Measurements from ENCODE around the gene NEU2.
"Not testable (repeated sequence)": the region's sequence is repeated elsewhere in the genome, so short reads cannot be mapped to it uniquely, and the experiment has no call there.

NEU2 gene

DNA sequence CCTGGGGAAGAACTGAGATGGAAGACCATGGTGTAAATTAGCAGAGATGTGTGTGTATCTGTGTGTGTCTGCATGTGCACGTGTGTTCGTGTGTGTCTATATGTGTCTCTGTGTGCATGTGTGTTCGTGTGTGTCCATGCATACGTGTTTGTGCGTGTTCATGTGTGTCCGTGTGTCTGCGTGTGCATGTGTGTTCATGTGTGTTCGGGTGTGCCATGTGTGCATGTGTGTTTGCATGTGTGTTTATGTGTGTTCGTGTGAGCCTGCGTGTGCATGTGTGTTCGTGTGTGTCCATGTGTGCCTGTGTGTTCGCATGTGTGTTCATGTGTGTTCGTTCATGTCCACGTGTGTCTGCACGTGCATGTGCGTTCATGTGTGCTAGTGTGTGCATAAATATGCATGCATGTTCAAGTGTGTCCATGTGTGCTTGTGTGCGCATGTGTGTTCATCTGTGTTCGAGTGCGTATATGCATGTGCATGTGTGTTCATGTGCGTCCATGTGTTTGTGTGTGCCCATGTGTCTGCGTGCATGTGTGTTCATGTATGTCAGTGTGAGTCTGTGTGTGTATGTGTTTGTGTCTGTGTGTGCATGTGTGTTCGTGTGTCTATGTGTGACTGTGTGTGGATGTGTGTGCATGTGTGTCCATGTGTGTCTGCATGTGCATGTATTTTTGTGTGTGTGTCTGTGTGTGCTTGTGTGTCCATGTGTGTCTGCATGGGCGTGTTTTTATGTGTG lies 3.1 kb downstream of the NEU2 start:
- no peak for DNase-seq (ENCODE audit: low read depth)

DNA sequence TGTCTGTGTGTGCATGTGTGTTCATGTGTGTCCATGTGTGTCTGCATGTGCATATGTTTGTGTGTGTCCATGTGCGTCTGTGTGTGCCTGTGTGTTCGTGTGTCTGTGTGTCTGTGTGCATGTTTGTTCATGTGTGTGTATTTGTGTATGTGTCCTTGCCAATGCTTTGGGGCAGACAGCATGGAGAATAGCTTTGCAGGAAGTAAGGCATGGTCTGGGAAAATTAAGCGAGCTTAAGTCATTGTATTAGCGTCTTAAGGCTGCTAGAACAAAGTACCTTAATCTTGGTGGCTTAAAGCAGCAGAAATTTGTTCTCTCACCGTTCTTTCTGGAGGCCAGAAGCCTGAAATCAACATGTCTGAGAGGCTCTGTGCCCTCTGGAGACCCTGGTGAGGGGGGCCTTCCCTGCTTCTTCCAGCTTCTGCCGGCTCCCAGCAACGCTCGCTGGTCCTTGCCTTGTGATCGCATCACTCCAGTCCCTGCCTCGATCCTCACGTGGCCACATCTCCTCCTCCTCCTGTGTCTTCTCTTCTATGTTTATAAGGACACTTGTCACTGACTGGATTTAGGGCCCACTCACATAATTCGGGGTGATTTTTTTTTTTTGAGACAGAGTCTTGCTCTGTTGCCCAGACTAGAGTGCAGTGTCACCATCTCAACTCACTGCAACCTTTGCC lies 3.8 kb downstream of the NEU2 start:
- no peak for DNase-seq (ENCODE audit: low read depth)

GRCh38 chr2:233037078-233037477 lies 4.6 kb downstream of the NEU2 start:
- DNase-seq (ENCODE audit: low read depth): no peak

DNA sequence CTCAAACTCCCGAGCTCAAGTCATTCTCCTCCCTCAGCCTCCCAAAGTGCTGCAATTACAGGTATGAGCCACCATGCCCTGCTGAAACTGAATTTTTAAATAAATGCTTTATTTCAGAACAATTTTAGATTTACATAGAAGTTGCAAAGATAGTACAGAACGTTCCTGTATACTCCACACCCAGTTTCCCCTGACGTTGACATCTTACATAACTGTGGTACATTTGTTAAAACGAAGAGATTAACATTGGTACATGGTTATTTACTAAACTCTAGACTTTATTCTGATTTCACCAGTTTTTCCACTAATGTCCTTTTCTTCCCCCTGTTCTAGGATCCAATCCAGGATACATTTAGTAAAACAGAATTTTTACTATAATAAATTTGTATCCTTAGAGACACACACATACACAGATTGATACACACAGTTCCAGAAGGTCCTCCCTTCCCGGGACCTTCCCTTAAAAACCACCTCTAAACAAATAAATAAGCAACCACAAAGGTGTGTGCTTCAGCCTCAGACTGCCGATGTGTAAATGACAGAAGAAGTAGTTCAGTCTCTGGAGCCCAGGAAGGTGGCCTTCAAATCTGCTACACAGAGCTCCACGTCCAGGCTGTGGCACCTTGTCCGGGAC lies 6.9 kb downstream of the NEU2 start:
- DNase-seq (ENCODE audit: low read depth): no peak

DNA sequence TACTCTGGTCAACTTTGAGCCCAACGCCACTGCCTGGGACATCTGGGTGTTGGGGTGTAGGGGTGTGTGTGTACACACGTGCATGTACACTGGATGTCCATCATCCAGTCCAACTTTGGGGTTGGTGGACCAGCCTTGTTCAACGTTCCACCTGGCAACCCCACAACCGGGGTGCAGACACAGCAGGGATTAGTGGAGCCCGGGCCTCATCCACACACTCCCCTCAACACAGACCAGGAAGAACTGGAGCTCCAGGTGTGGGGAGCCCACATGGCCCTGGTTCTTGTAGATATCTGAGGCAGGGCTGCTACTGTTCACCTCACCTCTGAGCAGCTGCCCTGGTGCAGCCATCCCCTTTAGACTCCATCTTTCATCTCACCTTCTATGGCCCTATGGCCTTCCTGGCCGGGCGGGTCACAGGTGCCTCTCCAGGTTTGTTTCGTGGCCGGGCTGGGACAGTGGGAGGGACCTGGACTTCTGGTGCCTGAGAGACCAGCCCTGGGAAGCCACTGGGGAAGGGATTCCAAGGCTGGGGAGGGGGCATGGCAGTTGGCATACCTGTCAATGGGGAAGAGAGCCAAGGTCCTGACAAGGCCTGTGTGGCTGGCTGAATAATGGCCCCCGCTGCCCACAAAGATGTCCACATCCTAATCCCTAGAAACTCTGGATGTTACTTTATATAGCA lies 7.5 kb downstream of the NEU2 start:
- no peak for DNase-seq (ENCODE audit: low read depth)

- no peak for DNase-seq (ENCODE audit: low read depth)
Measured at GRCh38 chr2:233040571-233040970, 8.1 kb downstream of the NEU2 start.

- no peak for DNase-seq (ENCODE audit: low read depth)
Measured at GRCh38 chr2:233041722-233042323, 9.4 kb downstream of the NEU2 start.

- DNase-seq (ENCODE audit: low read depth): no peak
Measured at GRCh38 chr2:233042549-233042948, 10.1 kb downstream of the NEU2 start.

- DNase-seq (ENCODE audit: low read depth): no peak
Measured at GRCh38 chr2:233044974-233045605, 12.6 kb downstream of the NEU2 start.

DNA sequence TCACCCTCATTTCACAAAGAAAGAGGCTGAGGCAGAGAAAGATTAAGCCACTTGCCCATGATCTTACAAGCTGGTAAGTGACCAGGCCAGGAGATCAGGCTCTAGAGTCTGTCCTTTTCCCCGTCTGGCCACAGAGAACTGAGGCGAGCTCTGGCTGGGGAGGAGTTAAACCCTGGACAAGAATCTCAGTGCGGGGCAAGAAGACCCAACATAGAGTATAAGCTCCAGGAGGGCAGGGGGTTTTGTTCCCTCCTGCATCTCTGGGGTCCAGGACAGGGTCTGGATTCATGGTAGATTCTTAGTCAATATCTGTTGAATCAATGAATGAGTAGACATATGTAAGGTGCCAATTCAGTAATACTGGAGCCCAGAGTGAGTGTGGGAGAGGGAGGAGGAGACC lies 14.7 kb downstream of the NEU2 start:
- DNase-seq (ENCODE audit: low read depth): no peak

GRCh38 chr2:233047667-233048066 lies 15.2 kb downstream of the NEU2 start:
- no peak for DNase-seq (ENCODE audit: low read depth)

DNA sequence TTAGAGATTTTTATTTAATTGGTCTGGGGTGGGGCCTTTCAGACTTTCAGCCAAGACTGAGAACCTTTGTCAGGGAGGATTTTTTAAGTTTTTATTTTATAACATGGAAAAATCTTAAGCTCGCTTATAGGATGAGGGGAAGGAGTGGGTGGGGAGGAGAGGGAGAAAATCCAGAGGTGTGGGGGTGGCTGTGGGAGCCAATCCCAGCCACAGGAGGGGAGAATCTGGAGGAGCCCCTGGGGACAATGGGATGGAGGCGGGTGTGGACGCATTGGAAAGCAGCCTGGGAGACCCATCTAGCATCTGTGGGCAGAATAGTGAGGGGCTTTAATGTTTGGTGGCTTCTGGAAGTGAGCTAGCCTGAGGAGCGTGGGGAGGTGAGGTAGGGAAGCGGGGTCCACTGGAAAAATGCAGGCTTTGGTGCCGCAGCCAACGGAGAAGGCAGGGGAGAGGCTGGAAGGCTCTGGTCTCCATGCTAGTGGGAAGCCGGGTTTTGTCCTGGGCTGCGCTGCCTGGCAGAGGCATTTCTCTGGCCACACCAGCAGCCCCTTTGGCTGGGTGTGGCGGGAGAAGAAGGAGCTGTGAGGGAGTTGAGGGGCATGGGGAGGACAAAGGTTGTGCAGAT lies 16.2 kb downstream of the NEU2 start:
- DNase-seq (ENCODE audit: low read depth): no peak

DNA sequence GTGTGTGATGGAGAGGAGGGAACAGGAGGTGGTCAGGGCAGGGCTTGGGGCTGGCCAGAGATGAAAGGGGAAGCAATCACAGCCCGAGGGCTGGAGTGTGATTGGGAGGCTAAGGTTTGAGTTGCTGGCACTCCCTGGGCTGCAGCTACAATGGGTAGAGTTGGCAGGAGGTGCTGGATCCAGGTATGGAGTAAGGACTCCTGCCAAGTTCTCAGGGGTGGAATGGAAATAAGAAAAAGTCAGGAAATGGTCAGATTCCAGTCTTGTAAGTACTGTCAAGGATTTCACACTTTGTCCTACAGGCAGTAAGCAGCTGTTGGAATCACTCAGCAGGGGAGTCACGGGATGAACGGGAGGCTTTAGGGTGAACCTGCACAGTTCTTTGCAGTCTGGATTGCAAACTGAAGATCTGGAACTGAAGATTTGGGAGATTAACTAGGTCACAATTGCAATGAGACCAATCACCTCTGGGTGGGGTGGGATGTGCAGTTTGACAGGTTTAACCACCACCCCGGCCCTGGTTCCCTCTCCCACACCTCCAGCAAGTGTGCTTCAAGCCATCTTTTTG lies 16.8 kb downstream of the NEU2 start:
- DNase-seq (ENCODE audit: low read depth): no peak

DNA sequence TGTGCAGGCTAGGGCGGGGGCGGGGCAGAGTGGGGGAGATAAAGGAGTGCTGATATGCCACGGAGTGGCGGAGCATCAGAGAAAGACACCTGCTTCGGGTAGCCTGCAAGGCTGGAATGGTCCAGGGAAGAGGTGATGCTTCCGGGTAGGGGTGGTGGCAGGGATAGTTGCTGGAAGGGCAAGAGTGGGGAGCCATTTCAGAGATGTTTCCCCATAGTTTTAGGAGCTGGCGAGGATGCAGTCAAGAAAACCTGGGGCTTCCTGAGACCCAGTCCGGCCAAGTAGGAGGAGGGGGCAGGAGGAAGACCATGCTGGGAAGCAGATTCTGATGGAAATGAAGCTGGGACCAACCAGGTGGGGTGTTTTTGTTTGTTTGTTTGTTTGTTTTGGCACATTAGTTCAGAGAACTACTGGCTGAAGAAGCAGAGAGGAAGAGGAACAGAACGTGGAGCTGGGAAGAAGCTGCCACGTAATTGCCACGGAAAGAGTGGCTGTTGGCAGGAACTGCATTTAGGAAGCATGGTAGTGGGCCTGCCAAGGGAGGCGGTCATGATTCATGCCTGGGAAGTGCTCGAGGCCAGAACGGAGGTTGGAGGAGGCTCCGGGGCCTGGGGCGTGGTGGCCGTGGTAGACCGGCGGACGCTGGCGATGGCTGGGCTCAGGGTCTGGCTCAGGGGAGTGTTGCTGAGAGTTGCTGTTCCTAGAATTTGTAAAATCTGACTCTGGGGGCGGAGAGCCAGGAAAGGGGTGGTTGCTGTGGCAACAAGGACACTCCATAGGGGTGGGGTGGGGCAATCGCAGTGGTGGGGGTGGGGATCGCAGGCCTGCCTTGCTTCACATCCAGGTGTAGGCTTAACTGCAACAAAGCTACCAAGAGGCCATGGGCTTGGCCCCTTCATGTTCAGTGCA lies 19.0 kb downstream of the NEU2 start:
- DNase-seq (ENCODE audit: low read depth): no peak

GRCh38 chr2:233052517-233052916 lies 20.0 kb downstream of the NEU2 start:
- not testable (repeated sequence) for DNase-seq (ENCODE audit: low read depth)

DNA sequence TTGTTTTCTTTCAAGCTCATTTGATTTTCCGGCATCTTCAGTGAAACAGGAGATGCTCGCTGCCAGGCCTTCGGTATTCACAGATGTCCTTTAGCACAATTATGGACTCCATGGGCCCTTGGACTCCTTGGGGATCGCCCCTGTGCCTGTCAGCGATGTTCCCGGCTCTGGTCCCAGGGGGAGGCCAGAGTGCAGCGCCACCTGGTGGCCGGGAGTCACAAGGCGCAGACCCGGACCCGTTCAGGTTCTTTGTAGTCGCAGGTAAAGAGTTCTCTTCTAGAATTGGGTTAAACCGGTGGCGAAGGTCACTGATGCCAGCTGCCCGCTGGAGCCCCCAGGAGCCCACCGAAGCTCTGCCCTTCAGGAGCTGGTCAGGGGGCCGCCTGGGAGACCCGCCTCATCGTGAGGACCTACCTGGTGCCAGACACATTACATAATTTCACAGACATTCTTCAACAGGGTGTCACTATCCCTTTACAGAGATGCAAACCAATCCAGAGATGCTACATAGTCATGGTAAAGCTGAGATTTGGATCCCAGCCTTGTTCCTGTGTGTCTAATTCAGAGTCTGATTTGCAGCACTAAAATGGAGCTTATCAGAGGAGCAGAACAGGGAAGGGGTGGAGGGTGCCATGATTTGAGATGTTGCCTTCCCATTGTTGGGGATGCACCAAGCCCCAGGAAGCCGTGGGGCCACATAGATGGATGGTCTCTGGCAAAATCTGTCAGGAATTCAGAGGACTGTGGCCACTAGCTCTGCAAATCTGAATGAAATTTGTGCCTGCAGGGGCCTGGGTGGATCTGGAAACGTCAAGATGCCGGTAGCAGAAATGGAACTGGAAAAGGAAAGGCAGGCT lies 21.7 kb downstream of the NEU2 start:
- peak; percentile 68 for DNase-seq (ENCODE audit: low read depth)

GRCh38 chr2:233055362-233055761 lies 22.9 kb downstream of the NEU2 start:
- no peak for DNase-seq (ENCODE audit: low read depth)

GRCh38 chr2:233056961-233057605 lies 24.6 kb downstream of the NEU2 start:
- no peak for DNase-seq (ENCODE audit: low read depth)

All from stimulated activated CD8-positive, alpha-beta memory T cell treated with anti-CD3 and anti-CD28 coated beads, Interleukin-4, amount 100 ng/mL, for 24 hours (primary cell).